HG02852 (cell line): ENCODE measurements around the gene EIF1AD.
"Not testable (repeated sequence)": the region's sequence is repeated elsewhere in the genome, so short reads cannot be mapped to it uniquely, and the experiment has no call there.

ENCODE experiments used
- ATAC-seq: cut with Tn5 transposase; IDR thresholded peaks from one replicate; pipeline ENCODE4 v1.9.1; 2021; ENCODE audit warnings: mild to moderate bottlenecking, moderate library complexity; ENCODE audit not compliant: unreplicated experiment

EIF1AD gene

GRCh38 chr11:66022401-66023185 is 20.6 kb upstream of the EIF1AD start:
- no peak for ATAC-seq

- no peak for ATAC-seq
Observed at GRCh38 chr11:66020618-66021357, 18.8 kb upstream of the EIF1AD start.

GRCh38 chr11:66020212-66020611 is 18.3 kb upstream of the EIF1AD start:
- ATAC-seq: no peak

GRCh38 chr11:66017321-66017720 is 15.4 kb upstream of the EIF1AD start:
- ATAC-seq: no peak

- ATAC-seq: no peak
Observed at GRCh38 chr11:66016793-66017177, 14.8 kb upstream of the EIF1AD start.

GRCh38 chr11:66015936-66016792 is 14.2 kb upstream of the EIF1AD start:
- no peak for ATAC-seq

GRCh38 chr11:66015454-66015881 is 13.5 kb upstream of the EIF1AD start:
- ATAC-seq: no peak

GRCh38 chr11:66014804-66015453 is 13.0 kb upstream of the EIF1AD start:
- ATAC-seq: no peak

GRCh38 chr11:66013762-66014100 is 11.8 kb upstream of the EIF1AD start:
- ATAC-seq: no peak

GRCh38 chr11:66012946-66013761 is 11.2 kb upstream of the EIF1AD start:
- no peak for ATAC-seq

GRCh38 chr11:66012371-66012945 is 10.5 kb upstream of the EIF1AD start:
- no peak for ATAC-seq

- no peak for ATAC-seq
Observed at GRCh38 chr11:66011785-66012303, 9.9 kb upstream of the EIF1AD start, which contains the start of gene CST6. CST6 (plus strand) TSS chr11:66012008; CDS start chr11:66012045, 37 bp downstream.

- ATAC-seq: no peak
Observed at GRCh38 chr11:66011239-66011784, 9.4 kb upstream of the EIF1AD start.

GRCh38 chr11:66010036-66010435 is 8.1 kb upstream of the EIF1AD start:
- ATAC-seq: not testable (repeated sequence)

GRCh38 chr11:66008468-66009101 is 6.6 kb upstream of the EIF1AD start:
- no peak for ATAC-seq

GRCh38 chr11:66008095-66008467 is 6.1 kb upstream of the EIF1AD start:
- ATAC-seq: no peak

- ATAC-seq: no peak
Observed at GRCh38 chr11:66007201-66007634, 5.3 kb upstream of the EIF1AD start.

- ATAC-seq: no peak
Observed at GRCh38 chr11:66006891-66007176, 4.9 kb upstream of the EIF1AD start.
